Activated CD4-positive, alpha-beta T cell treated with anti-CD3 and anti-CD28 coated beads for 36 hours (primary cell): ENCODE measurements around the gene PNPLA7. TPM values are rescaled to one million over a fixed set of nuclear protein-coding genes. Genes with fewer than 3 reads are reported as not detected.
A peak's percentile ranks its signal among the peaks of the same experiment; 100 is the strongest.
"Not testable (repeated sequence)": the region's sequence is repeated elsewhere in the genome, so short reads cannot be mapped to it uniquely, and the experiment has no call there.

Experiments
- ATAC-seq: fragments of 200-7000 bp; cut with Tn5 transposase; one replicate; pipeline ENCODE4 v1.10.0; 2021; ENCODE audit warnings: mild to moderate bottlenecking, moderate library complexity
- CTCF ChIA-PET: fragments of 350-600 bp; sonication (Branson Sonifier 250); formaldehyde crosslinking; loops from one replicate; lab custom pipeline; 2021; ENCODE audit warnings: antibody characterized with exemption; lab: Charles Lee
- POLR2A ChIA-PET: fragments of 350-600 bp; sonication (Branson Sonifier 250); formaldehyde crosslinking; loops from one replicate; lab custom pipeline; 2021; ENCODE audit warnings: antibody characterized with exemption, inconsistent platforms; lab: Charles Lee
- DNase-seq: peaks from one replicate; pipeline ENCODE4 v3.0.0-alpha.2; 2020
- H3K27ac Mint-ChIP-seq: one replicate; pipeline ENCODE4 v1.8.0; 2021; ENCODE audit warnings: mixed read lengths
- H3K27me3 Mint-ChIP-seq: one replicate; pipeline ENCODE4 v1.8.0; 2021; ENCODE audit warnings: mixed read lengths
- H3K36me3 Mint-ChIP-seq: one replicate; pipeline ENCODE4 v1.8.0; 2021; ENCODE audit warnings: low read depth, mixed read lengths
- H3K4me1 Mint-ChIP-seq: one replicate; pipeline ENCODE4 v1.8.0; 2021; ENCODE audit warnings: mixed read lengths
- H3K4me3 Mint-ChIP-seq: one replicate; pipeline ENCODE4 v1.8.0; 2021; ENCODE audit warnings: mild to moderate bottlenecking, moderate library complexity, mixed read lengths
- H3K9me3 Mint-ChIP-seq: one replicate; pipeline ENCODE4 v1.8.0; 2021; ENCODE audit warnings: low read depth, mixed read lengths
- intact Hi-C, 2 experiments: fragments of 100-400 bp; cut with DNase I in 1 of 2; cut with micrococcal nuclease in 1 of 2; formaldehyde crosslinking; loops; one replicate each; pipeline versions ENCODE4 v1.14.2 to v1.15.1; 2022 to 2024; cut with DNase I, micrococcal nuclease
- total RNA-seq, 2 experiments: library from RNA; stranded (reverse); gene quantifications; one replicate each; pipeline ENCODE4 v1.2.3, GENCODE V29; 2021

PNPLA7 gene
- total RNA-seq, 2 experiments from 2014 or later, result 3.1 to 3.6 TPM

DNA sequence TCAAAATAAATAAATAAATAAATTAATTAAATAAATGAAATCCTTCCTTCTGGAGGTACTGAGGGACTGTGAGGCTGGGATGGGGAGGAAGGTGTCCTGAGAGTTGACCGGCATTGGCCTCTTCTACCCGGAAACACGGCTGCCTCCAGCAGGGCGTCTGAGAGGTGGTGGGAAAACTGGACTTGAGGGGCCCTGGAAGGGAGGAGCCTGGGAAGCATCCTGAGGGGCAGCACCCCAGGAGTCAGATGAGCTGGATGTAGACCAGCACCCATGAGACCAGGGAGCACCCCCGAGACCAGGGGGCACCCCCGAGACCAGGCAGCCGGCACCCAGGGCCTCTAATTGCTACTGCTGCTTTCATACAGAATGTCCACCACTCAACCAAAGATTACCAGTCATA is 82.3 kb downstream of the PNPLA7 start:
- Mint-ChIP-seq H3K4me1 (peaks cover 7% of the 10 kb centered on the region), H3K9me3 (no peaks in the 10 kb centered on the region), H3K27me3 (peaks cover 4% of the 10 kb centered on the region), H3K27ac (no peak overlapping the region), H3K36me3 (peaks cover 2% of the 10 kb centered on the region), H3K4me3 (no peak overlapping the region)
- intact Hi-C loops, result no loop called here
- no peak for DNase-seq
- no peak for ATAC-seq
- ChIA-PET POLR2A (no interaction called here), CTCF (no interaction called here)

DNA sequence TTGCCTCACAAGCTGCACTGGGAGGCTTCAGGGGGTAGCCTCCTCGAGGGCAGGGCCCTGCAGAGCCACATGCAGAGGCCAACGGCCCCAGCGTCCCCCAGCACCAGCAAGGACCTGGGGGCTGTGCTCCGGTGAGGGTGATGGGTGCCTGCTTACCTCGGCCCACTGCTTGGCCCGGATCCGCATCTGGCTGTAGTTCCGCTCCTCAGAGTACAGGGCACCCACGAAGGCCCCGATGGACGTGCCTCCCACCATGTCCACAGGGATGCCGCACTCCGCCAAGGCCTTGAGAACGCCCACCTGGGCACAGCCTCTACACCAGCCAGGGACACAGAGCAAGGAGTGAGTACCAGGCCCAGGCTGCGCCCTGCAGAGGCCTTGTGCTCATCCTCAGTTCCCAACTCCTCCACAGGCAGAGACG is 83.0 kb downstream of the PNPLA7 start:
- H3K27ac Mint-ChIP-seq, result no peak overlapping the region
- H3K4me3 Mint-ChIP-seq, result no peak overlapping the region
- H3K36me3 Mint-ChIP-seq, result no peaks in the 10 kb centered on the region
- POLR2A ChIA-PET, result no interaction called here
- no peak for ATAC-seq
- H3K4me1 Mint-ChIP-seq, result peaks cover 9% of the 10 kb centered on the region
- no peak for DNase-seq
- CTCF ChIA-PET, result no interaction called here
- H3K27me3 Mint-ChIP-seq, result peaks cover 4% of the 10 kb centered on the region
- H3K9me3 Mint-ChIP-seq, result no peaks in the 10 kb centered on the region
- intact Hi-C loops, result no loop called here

DNA sequence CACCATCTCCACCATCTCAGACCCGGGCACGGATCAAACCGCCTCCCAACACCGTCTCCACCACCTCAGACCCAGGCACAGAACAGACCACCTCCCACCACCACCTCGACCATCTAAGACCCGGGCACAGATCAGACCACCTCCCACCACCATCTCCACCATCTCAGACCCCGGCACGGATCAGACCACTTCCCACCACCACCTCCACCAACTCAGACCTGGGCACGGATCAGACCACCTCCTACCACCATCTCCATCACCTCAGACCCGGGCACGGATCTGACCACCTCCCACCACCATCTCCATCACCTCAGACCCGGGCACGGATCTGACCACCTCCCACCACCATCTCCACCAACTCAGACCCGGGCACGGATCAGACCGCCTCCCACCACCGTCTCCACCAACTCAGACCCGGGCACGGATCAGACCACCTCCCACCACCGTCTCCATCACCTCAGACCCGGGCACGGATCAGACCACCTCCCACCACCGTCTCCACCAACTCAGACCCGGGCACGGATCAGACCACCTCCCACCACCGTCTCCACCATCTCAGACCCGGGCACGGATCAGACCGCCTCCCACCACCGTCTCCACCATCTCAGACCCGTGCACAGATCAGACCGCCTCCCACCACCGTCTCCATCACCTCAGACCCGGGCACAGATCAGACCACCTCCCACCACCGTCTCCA is 83.7 kb downstream of the PNPLA7 start:
- H3K27ac Mint-ChIP-seq, CTCF ChIA-PET, intact Hi-C loops, H3K27me3 Mint-ChIP-seq, DNase-seq, H3K9me3 Mint-ChIP-seq, H3K36me3 Mint-ChIP-seq, ATAC-seq, POLR2A ChIA-PET, H3K4me3 Mint-ChIP-seq: not testable (repeated sequence)
- peaks cover 11% of the 10 kb centered on the region for H3K4me1 Mint-ChIP-seq

GRCh38 chr9:137465720-137466388 is 84.3 kb downstream of the PNPLA7 start:
- POLR2A ChIA-PET, result no interaction called here
- peaks cover 4% of the 10 kb centered on the region for H3K27me3 Mint-ChIP-seq
- intact Hi-C loops, result no loop called here
- no peak for DNase-seq
- no peak for ATAC-seq
- CTCF ChIA-PET, result no interaction called here
- H3K4me3 Mint-ChIP-seq, result no peak overlapping the region
- H3K36me3 Mint-ChIP-seq, result no peaks in the 10 kb centered on the region
- no peak overlapping the region for H3K27ac Mint-ChIP-seq
- peaks cover 16% of the 10 kb centered on the region for H3K4me1 Mint-ChIP-seq
- no peaks in the 10 kb centered on the region for H3K9me3 Mint-ChIP-seq

GRCh38 chr9:137465000-137465719 is 85.0 kb downstream of the PNPLA7 start:
- Mint-ChIP-seq H3K36me3 (no peaks in the 10 kb centered on the region), H3K27ac (no peak overlapping the region), H3K4me1 (peaks cover 12% of the 10 kb centered on the region), H3K4me3 (no peak overlapping the region), H3K9me3 (no peaks in the 10 kb centered on the region), H3K27me3 (peaks cover 4% of the 10 kb centered on the region)
- DNase-seq (no peak), ATAC-seq (no peak)
- POLR2A ChIA-PET, result no interaction called here
- intact Hi-C loops, result loop anchor here in 1 of 2 experiments (5.0 kb wide), 1 partner anchor 918 kb away; the partner anchor contains the start of gene NOTCH1
- CTCF ChIA-PET, result no interaction called here

GRCh38 chr9:137464291-137464999 is 85.8 kb downstream of the PNPLA7 start:
- no peak for ATAC-seq
- ChIA-PET POLR2A (no interaction called here), CTCF (no interaction called here)
- Mint-ChIP-seq H3K4me1 (peaks cover 15% of the 10 kb centered on the region), H3K27me3 (peaks cover 4% of the 10 kb centered on the region), H3K27ac (no peak overlapping the region), H3K9me3 (no peaks in the 10 kb centered on the region), H3K36me3 (no peaks in the 10 kb centered on the region), H3K4me3 (no peak overlapping the region)
- DNase-seq, result no peak
- intact Hi-C loops, result loop anchor here in 1 of 2 experiments (5.0 kb wide), 1 partner anchor 917 kb away; the partner anchor contains the start of gene NOTCH1

- ChIA-PET POLR2A (no interaction called here), CTCF (no interaction called here)
- Mint-ChIP-seq H3K4me1 (peaks cover 15% of the 10 kb centered on the region), H3K9me3 (no peaks in the 10 kb centered on the region), H3K36me3 (no peaks in the 10 kb centered on the region), H3K4me3 (no peak overlapping the region), H3K27ac (no peak overlapping the region), H3K27me3 (peaks cover under 1% of the 10 kb centered on the region)
- no peak for ATAC-seq
- intact Hi-C loops, result loop anchor here in 1 of 2 experiments (5.0 kb wide), 1 partner anchor 917 kb away; the partner anchor contains the start of gene NOTCH1
- DNase-seq, result no peak
Observed at GRCh38 chr9:137463931-137464290, 86.3 kb downstream of the PNPLA7 start.

DNA sequence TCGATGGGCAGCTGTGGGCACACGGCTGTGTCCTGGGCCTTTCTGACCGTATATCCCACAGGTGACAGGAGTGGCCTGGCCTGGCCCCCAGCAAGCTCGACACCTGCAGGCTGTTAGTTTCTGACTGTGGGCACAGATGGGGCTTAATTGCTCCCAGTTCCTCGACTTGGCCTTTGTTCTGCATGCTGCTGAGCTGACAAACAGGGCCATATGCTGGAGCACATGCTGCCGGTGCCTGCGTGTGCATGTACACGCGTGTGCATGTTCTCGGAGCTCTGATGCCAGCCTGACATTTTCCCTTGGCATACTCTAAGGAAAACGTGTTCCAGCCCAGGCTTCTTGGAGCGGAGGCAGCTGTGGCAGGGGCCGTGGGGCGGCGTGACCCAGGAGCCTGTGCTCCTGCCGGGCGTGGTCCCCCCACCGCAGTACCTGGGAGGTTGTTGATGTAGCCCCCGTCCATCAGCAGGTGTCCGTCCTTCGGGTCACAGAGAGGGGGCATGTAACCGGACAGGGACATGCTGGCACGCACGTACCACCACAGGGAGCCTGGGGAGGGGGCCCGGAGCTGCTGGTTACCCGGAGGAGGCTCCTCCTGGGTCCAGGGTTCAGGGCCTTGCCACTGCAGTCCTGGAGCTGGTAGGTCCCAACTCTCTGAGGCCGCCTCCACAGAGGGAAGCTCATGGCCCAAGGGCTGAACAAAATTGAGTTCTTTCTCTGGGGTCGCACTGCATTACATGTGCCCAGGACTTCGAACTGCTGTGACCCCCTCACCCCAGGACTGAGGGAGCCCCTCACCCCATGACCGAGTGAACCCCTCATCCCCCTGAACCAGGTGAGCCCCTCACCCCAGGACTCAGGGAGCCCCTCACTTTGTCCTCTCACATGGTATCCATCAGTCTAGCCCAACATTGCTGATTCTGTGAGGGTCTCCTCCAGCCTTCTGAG is 86.9 kb downstream of the PNPLA7 start:
- H3K4me1 Mint-ChIP-seq, result peaks cover 15% of the 10 kb centered on the region
- intact Hi-C loops, result loop anchor here in 1 of 2 experiments (5.0 kb wide), 1 partner anchor 916 kb away; the partner anchor contains the start of gene NOTCH1
- H3K27ac Mint-ChIP-seq, result peak overlapping the region; percentile 47
- H3K9me3 Mint-ChIP-seq, result no peaks in the 10 kb centered on the region
- H3K27me3 Mint-ChIP-seq, result no peaks in the 10 kb centered on the region
- no peak for ATAC-seq
- DNase-seq, result no peak
- ChIA-PET CTCF (interaction anchor here (0.6 kb wide), 2 partner anchors 18 to 157 kb away, joined by 3 read pairs; no protein-coding TSS in a partner anchor), POLR2A (interaction anchor here (0.6 kb wide), 1 partner anchor 581 kb away, joined by 3 read pairs; no protein-coding TSS in a partner anchor)
- H3K4me3 Mint-ChIP-seq, result peak overlapping the region; percentile 44
- no peaks in the 10 kb centered on the region for H3K36me3 Mint-ChIP-seq

DNA sequence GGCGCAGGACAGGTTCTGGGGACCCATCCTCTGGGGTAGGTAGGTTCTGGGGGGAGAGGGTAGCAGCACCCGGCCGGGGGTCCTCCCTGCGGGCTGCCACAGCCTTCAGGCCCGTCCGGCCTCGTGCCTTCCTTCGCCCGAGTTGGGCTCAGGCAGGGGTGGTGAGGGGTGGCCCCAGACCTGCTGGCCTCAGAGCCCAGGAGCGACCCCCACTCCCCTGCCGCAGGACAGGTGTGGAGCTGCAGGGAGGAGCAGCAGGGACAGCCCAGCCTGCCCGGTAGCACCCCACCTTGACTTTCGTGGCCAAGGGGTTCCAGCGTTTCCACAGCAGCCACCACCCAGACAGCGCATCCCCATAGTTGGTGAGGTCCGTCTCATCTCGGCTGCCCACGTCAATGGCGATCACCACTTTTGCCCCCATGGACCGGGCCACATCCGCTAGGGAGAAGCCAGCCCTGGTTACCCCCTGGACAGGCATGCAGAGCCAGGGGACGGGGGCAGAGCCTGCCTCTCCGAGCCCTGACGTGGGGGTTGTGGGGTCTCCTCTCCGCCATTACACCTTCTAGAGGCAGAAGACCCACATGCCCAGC is 87.7 kb downstream of the PNPLA7 start:
- peak overlapping the region; percentile 47 for H3K27ac Mint-ChIP-seq
- DNase-seq, result peak; percentile 14
- CTCF ChIA-PET, result no interaction called here
- no peak for ATAC-seq
- intact Hi-C loops, result loop anchor here in 1 of 2 experiments (5.0 kb wide), 1 partner anchor 915 kb away; the partner anchor contains the start of gene NOTCH1
- H3K4me1 Mint-ChIP-seq, result peaks cover 17% of the 10 kb centered on the region
- H3K36me3 Mint-ChIP-seq, result no peaks in the 10 kb centered on the region
- H3K9me3 Mint-ChIP-seq, result no peaks in the 10 kb centered on the region
- POLR2A ChIA-PET, result interaction anchor here (1.3 kb wide), 1 partner anchor 10 kb away, joined by 5 read pairs; no protein-coding TSS in a partner anchor
- H3K4me3 Mint-ChIP-seq, result peak overlapping the region; percentile 77
- H3K27me3 Mint-ChIP-seq, result no peaks in the 10 kb centered on the region
